ENCODE results near the gene PTPRN2. TPM values are rescaled to one million over a fixed set of nuclear protein-coding genes. Genes with fewer than 3 reads are reported as not detected.

PTPRN2 gene
- total RNA-seq, 1 experiment from 2014 or later: 2.1 TPM

- POLR2A ChIA-PET: no interaction called here
- no TSS peak for BruUV-seq (replicated peaks)
These were observed 32.8 kb upstream of the PTPRN2 start for GRCh38 chr7:158620418-158620817.

More at GRCh38 chr7:158620418-158620817, 32.8 kb upstream of the PTPRN2 start:
- intact Hi-C loops (cut with micrococcal nuclease): no loop called here
- Histone ChIP-seq H3K27ac (ENCODE audit: low read depth, low read length) (no peak overlapping the region), H3K36me3 (ENCODE audit: control insufficient read depth in 1 of 2, insufficient read depth in 2 of 2, low read length in 2 of 2) (no peaks in the 10 kb centered on the region; a peak in 1 of 4 replicates), H3K27me3 (ENCODE audit: insufficient read depth, low read length) (no peaks in the 10 kb centered on the region), H3K9ac (ENCODE audit: low read length) (no peak overlapping the region), H4K20me1 (ENCODE audit: insufficient read depth) (no peaks in the 10 kb centered on the region), H3K79me2 (ENCODE audit: insufficient read depth, low read length) (no peaks in the 10 kb centered on the region), H2AFZ (ENCODE audit: low read depth, low read length, poor library complexity, severe bottlenecking) (no peak overlapping the region), H3K4me1 (ENCODE audit: control insufficient read depth in 1 of 2, insufficient read depth in 2 of 2, low read length in 2 of 2) (no peaks in the 10 kb centered on the region), H3K4me3 (replicated peaks in 1 of 2; ENCODE audit: low read depth in 1 of 2, low read length in 2 of 2) (no peak overlapping the region), H3K9me2 (ENCODE audit: insufficient read depth) (no peaks in the 10 kb centered on the region), H3K4me2 (ENCODE audit: low read length) (no peak overlapping the region), H3K9me3 (ENCODE audit: control insufficient read depth in 1 of 2, insufficient read depth in 1 of 2, low read depth in 1 of 2, low read length in 2 of 2) (no peaks in the 10 kb centered on the region)
- DNase-seq (ENCODE audit: low read depth, low spot score) (no peak), ATAC-seq (no peak)
- TF ChIP-seq SP1 (IDR thresholded peaks at IDR 0.05; ENCODE audit: low read depth) (no peak), SRF (IDR thresholded peaks at IDR 0.05; ENCODE audit: low read depth) (no peak), ZFX (IDR thresholded peaks at IDR 0.05) (no peak), RAD21 (IDR thresholded peaks at IDR 0.05; ENCODE audit: low read depth) (no peak), FOSL1 (IDR thresholded peaks at IDR 0.05; ENCODE audit: low read depth) (no peak), ATF3 (IDR thresholded peaks at IDR 0.05) (no peak), SIN3A (IDR thresholded peaks at IDR 0.05; ENCODE audit: low read depth) (no peak), YY1 (IDR thresholded peaks at IDR 0.05; ENCODE audit: extremely low read depth, insufficient replicate concordance, low read depth, low read length) (no peak), CEBPB (IDR thresholded peaks at IDR 0.05; ENCODE audit: low read depth) (no peak), EGR1 (IDR thresholded peaks at IDR 0.05; ENCODE audit: low read depth) (no peak), POLR2A (IDR thresholded peaks at IDR 0.05; ENCODE audit: borderline replicate concordance, extremely low read depth, insufficient read depth, insufficient read length) (no peak)
- TF ChIP-seq, protein P1, sequence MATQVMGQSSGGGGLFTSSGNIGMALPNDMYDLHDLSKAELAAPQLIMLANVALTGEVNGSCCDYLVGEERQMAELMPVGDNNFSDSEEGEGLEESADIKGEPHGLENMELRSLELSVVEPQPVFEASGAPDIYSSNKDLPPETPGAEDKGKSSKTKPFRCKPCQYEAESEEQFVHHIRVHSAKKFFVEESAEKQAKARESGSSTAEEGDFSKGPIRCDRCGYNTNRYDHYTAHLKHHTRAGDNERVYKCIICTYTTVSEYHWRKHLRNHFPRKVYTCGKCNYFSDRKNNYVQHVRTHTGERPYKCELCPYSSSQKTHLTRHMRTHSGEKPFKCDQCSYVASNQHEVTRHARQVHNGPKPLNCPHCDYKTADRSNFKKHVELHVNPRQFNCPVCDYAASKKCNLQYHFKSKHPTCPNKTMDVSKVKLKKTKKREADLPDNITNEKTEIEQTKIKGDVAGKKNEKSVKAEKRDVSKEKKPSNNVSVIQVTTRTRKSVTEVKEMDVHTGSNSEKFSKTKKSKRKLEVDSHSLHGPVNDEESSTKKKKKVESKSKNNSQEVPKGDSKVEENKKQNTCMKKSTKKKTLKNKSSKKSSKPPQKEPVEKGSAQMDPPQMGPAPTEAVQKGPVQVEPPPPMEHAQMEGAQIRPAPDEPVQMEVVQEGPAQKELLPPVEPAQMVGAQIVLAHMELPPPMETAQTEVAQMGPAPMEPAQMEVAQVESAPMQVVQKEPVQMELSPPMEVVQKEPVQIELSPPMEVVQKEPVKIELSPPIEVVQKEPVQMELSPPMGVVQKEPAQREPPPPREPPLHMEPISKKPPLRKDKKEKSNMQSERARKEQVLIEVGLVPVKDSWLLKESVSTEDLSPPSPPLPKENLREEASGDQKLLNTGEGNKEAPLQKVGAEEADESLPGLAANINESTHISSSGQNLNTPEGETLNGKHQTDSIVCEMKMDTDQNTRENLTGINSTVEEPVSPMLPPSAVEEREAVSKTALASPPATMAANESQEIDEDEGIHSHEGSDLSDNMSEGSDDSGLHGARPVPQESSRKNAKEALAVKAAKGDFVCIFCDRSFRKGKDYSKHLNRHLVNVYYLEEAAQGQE (IDR thresholded peaks at IDR 0.05; ENCODE audit: low read depth): no peak
- TF ChIP-seq, protein P2, sequence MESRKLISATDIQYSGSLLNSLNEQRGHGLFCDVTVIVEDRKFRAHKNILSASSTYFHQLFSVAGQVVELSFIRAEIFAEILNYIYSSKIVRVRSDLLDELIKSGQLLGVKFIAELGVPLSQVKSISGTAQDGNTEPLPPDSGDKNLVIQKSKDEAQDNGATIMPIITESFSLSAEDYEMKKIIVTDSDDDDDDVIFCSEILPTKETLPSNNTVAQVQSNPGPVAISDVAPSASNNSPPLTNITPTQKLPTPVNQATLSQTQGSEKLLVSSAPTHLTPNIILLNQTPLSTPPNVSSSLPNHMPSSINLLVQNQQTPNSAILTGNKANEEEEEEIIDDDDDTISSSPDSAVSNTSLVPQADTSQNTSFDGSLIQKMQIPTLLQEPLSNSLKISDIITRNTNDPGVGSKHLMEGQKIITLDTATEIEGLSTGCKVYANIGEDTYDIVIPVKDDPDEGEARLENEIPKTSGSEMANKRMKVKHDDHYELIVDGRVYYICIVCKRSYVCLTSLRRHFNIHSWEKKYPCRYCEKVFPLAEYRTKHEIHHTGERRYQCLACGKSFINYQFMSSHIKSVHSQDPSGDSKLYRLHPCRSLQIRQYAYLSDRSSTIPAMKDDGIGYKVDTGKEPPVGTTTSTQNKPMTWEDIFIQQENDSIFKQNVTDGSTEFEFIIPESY (IDR thresholded peaks at IDR 0.05; ENCODE audit: extremely low read depth, insufficient replicate concordance, low read length): no peak
- TF ChIP-seq, protein P3, sequence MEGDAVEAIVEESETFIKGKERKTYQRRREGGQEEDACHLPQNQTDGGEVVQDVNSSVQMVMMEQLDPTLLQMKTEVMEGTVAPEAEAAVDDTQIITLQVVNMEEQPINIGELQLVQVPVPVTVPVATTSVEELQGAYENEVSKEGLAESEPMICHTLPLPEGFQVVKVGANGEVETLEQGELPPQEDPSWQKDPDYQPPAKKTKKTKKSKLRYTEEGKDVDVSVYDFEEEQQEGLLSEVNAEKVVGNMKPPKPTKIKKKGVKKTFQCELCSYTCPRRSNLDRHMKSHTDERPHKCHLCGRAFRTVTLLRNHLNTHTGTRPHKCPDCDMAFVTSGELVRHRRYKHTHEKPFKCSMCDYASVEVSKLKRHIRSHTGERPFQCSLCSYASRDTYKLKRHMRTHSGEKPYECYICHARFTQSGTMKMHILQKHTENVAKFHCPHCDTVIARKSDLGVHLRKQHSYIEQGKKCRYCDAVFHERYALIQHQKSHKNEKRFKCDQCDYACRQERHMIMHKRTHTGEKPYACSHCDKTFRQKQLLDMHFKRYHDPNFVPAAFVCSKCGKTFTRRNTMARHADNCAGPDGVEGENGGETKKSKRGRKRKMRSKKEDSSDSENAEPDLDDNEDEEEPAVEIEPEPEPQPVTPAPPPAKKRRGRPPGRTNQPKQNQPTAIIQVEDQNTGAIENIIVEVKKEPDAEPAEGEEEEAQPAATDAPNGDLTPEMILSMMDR (IDR thresholded peaks at IDR 0.05 in 2 of 3, conservative IDR thresholded peaks at IDR 0.05 in 1 of 3; ENCODE audit: borderline replicate concordance in 1 of 3, insufficient read depth in 1 of 3, low read depth in 2 of 3, low read length in 2 of 3): no peak
- ChIA-PET RAD21 (ENCODE audit: low non-redundant PET in 1 of 2, low total read pairs in 2 of 2, uncharacterized antibody in 2 of 2, unreplicated experiment in 2 of 2) (no interaction called here), CTCF (no interaction called here)
